SK-N-SH (cell line): ENCODE results near the gene TLCD5. TPM values are rescaled to one million over a fixed set of nuclear protein-coding genes. Genes with fewer than 3 reads are reported as not detected.

Source experiments
- CTCF ChIA-PET: fragments of 300-600, 350-600 bp; formaldehyde crosslinking; extraction: SDS; loops from one replicate; lab custom pipeline; 2021; lab: Yijun Ruan, JAX
- POLR2A ChIA-PET: fragments of 350-600 bp; sonication (Branson Sonifier 250); formaldehyde crosslinking; extraction: SDS; loops from one replicate; lab custom pipeline; 2020; ENCODE audit warnings: antibody characterized with exemption, inconsistent platforms; lab: Yijun Ruan, JAX
- DNase-seq: peaks from one replicate; pipeline ENCODE4 v3.0.0; 2012
- H2AFZ ChIP-seq: fragments of 200-600 bp; sonication (generic); 2 replicates; pipeline ENCODE4 v1.8.1; 2016; ENCODE audit warnings: antibody characterized with exemption, mild to moderate bottlenecking, low read depth
- H3F3A ChIP-seq: fragments of 200-600 bp; sonication (generic); replicated peaks from 2 replicates; pipeline ENCODE3; 2016; ENCODE audit warnings: antibody characterized with exemption, mild to moderate bottlenecking; ENCODE audit not compliant: insufficient read depth
- H3K27ac ChIP-seq, 2 experiments: fragments of 200-500 bp in 1 of 2; fragments of 200-600 bp in 1 of 2; sonication (Bioruptor generic) in 1 of 2; sonication (generic), shearing (Covaris generic) in 1 of 2; 2 replicates each; pipeline versions ENCODE4 v1.5.1 to v1.6.1; 2014 to 2016; ENCODE audit warnings: low read depth in 2 of 2, inconsistent platforms in 1 of 2, low read length in 1 of 2, mild to moderate bottlenecking in 1 of 2, mixed read lengths in 1 of 2
- H3K27me3 ChIP-seq: fragments of 200-600 bp; sonication (generic), shearing (Covaris generic); 2 replicates; pipeline ENCODE4 v1.6.1; 2016; ENCODE audit warnings: mixed run types; ENCODE audit not compliant: insufficient read depth
- H3K36me3 ChIP-seq, 2 experiments: fragments of 200-500 bp in 1 of 2; fragments of 200-600 bp in 1 of 2; sonication (Bioruptor generic) in 1 of 2; sonication (generic) in 1 of 2; replicated peaks in 1 of 2; 2 replicates each; pipeline versions ENCODE3 to v1.5.1; 2014 to 2016; ENCODE audit warnings: low read length in 1 of 2, mild to moderate bottlenecking in 1 of 2; ENCODE audit not compliant: insufficient read depth in 2 of 2, control insufficient read depth in 1 of 2
- H3K4me1 ChIP-seq, 2 experiments: fragments of 200-500 bp in 1 of 2; fragments of 200-600 bp in 1 of 2; sonication (Bioruptor generic) in 1 of 2; sonication (generic), shearing (Covaris generic) in 1 of 2; 2 replicates each; pipeline versions ENCODE4 v1.5.1 to v1.6.1; 2014 to 2016; ENCODE audit warnings: low read depth in 1 of 2, low read length in 1 of 2, mixed run types in 1 of 2; ENCODE audit not compliant: insufficient read depth in 2 of 2, control insufficient read depth in 1 of 2
- H3K4me2 ChIP-seq: fragments of 200-600 bp; sonication (generic), shearing (Covaris generic); 2 replicates; pipeline ENCODE4 v1.6.1; 2017; ENCODE audit warnings: mixed run types
- H3K4me3 ChIP-seq, 2 experiments: fragments of 200-500 bp in 1 of 2; fragments of 200-600 bp in 1 of 2; sonication (Bioruptor generic) in 1 of 2; sonication (generic), shearing (Covaris generic) in 1 of 2; 2 replicates each; pipeline versions ENCODE4 v1.5.1 to v1.8.1; 2014 to 2016; ENCODE audit warnings: low read depth in 2 of 2, inconsistent platforms in 1 of 2, low read length in 1 of 2, mild to moderate bottlenecking in 1 of 2, mixed read lengths in 1 of 2, moderate library complexity in 1 of 2
- H3K79me2 ChIP-seq: fragments of 200-600 bp; sonication (generic); 2 replicates; pipeline ENCODE4 v1.8.1; 2017; ENCODE audit warnings: mild to moderate bottlenecking; ENCODE audit not compliant: insufficient read depth
- H3K9ac ChIP-seq: fragments of 200-600 bp; sonication (generic); 2 replicates; pipeline ENCODE4 v1.6.1; 2017; ENCODE audit warnings: mixed run types
- H3K9me2 ChIP-seq: fragments of 200-600 bp; sonication (generic); 2 replicates; pipeline ENCODE4 v1.6.1; 2017; ENCODE audit warnings: mixed run types
- H3K9me3 ChIP-seq: fragments of 200-600 bp; sonication (generic); 2 replicates; pipeline ENCODE4 v1.6.1; 2017; ENCODE audit warnings: mixed run types, mild to moderate bottlenecking, moderate library complexity
- H4K20me1 ChIP-seq: fragments of 200-600 bp; sonication (generic); 2 replicates; pipeline ENCODE4 v1.6.1; 2017; ENCODE audit warnings: mild to moderate bottlenecking, mixed run types; ENCODE audit not compliant: insufficient read depth
- CHD2 ChIP-seq: fragments of 150-350 bp; IDR thresholded peaks from 2 replicates; pipeline ENCODE4 v1.6.1; 2018; ENCODE audit warnings: low read length; ENCODE audit not compliant: partially characterized antibody
- EP300 ChIP-seq, 2 experiments: IDR thresholded peaks; 2 replicates each; pipeline versions ENCODE4 v1.4.0 to v1.6.1; 2012; ENCODE audit warnings: borderline replicate concordance in 1 of 2, low read depth in 1 of 2, low read length in 1 of 2
- FOXJ3 ChIP-seq: sonication (generic); formaldehyde crosslinking; IDR thresholded peaks from 2 replicates; pipeline ENCODE4 v1.5.1; 2020; ENCODE audit warnings: mild to moderate bottlenecking, missing genetic modification reagents
- GABPA ChIP-seq: IDR thresholded peaks from 2 replicates; pipeline ENCODE4 v1.4.0; 2012; ENCODE audit warnings: low read depth, mild to moderate bottlenecking
- JUND ChIP-seq: IDR thresholded peaks from 2 replicates; pipeline ENCODE4 v1.4.0; 2012
- MEF2A ChIP-seq: IDR thresholded peaks from 2 replicates; pipeline ENCODE4 v1.4.0; 2012; ENCODE audit warnings: low read depth, borderline replicate concordance
- MXI1 ChIP-seq: IDR thresholded peaks from 2 replicates; pipeline ENCODE4 v1.6.1; 2012; ENCODE audit warnings: mild to moderate bottlenecking, low read depth, low read length, improper control_type of control experiment
- NFIC ChIP-seq: IDR thresholded peaks from 2 replicates; pipeline ENCODE4 v1.4.0; 2012; ENCODE audit warnings: borderline replicate concordance
- NRF1 ChIP-seq: IDR thresholded peaks from 2 replicates; pipeline ENCODE4 v1.6.1; 2012; ENCODE audit warnings: low read depth, mild to moderate bottlenecking, low read length
- RAD21 ChIP-seq: IDR thresholded peaks from 2 replicates; pipeline ENCODE4 v1.6.1; 2012; ENCODE audit warnings: mild to moderate bottlenecking, low read length
- RXRA ChIP-seq: IDR thresholded peaks from 2 replicates; pipeline ENCODE4 v1.4.0; 2012; ENCODE audit warnings: low read depth, mild to moderate bottlenecking, borderline replicate concordance
- SMC3 ChIP-seq: IDR thresholded peaks from 2 replicates; pipeline ENCODE4 v1.6.1; 2012; ENCODE audit warnings: low read depth, low read length, improper control_type of control experiment
- polyA plus RNA-seq, 3 experiments: library from polyadenylated mRNA; depleted of rRNA; stranded (reverse); fragments of >200 nt; gene quantifications; 2 replicates each; pipeline ENCODE4 v1.2.3, GENCODE V29; 2012
- TF ChIP-seq, protein P1 (sequence below): IDR thresholded peaks from 2 replicates; pipeline ENCODE4 v1.4.0; 2012; ENCODE audit warnings: low read depth
- TF ChIP-seq, protein P2 (sequence below): IDR thresholded peaks from 2 replicates; pipeline ENCODE4; 2012
- TF ChIP-seq, protein P3 (sequence below): fragments of 200-600 bp; sonication (generic); IDR thresholded peaks from 2 replicates; pipeline ENCODE4 v1.6.1; 2017; ENCODE audit warnings: antibody characterized with exemption, mild to moderate bottlenecking, moderate library complexity
- TF ChIP-seq, protein P4 (sequence below): IDR thresholded peaks from 2 replicates; pipeline ENCODE4 v1.4.0; 2012; ENCODE audit warnings: low read depth, borderline replicate concordance
- TF ChIP-seq, protein P5 (sequence below): IDR thresholded peaks from 2 replicates; pipeline ENCODE4 v1.6.1; 2012; ENCODE audit warnings: mild to moderate bottlenecking, low read depth, low read length, moderate library complexity
- TF ChIP-seq, protein P6 (sequence below): fragments of 150-350 bp; IDR thresholded peaks from 2 replicates; pipeline ENCODE4 v1.6.1; 2017; ENCODE audit warnings: antibody characterized with exemption, low read length, low read depth, borderline replicate concordance

TLCD5 gene
- polyA plus RNA-seq, 1 of the 3 experiments (the other 2 are of a cell fraction) = 12.7 TPM

DNA sequence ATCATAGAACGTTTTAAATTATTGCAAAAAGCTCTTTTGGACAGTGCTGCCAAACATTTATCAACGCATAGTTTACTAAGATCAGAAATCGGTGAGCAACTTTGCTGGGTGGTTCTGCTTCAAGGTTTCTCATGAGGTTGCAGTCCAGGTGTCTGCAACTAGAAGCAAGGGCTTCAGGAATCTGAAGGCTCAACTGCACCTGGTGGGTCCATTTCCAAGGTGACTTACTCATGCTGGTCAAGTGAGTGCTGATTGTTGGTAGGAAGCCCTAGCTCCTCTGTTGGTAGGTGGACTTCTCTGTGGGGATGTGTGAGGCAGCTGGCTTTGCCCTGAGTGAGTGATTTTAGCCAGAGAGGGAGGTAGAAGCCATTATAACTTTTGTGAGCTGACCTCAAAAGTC is 33.6 kb downstream of the TLCD5 start (continued):
- no peak for TF ChIP-seq SMC3
- TF ChIP-seq, all 33 proteins: peak for 0

DNA sequence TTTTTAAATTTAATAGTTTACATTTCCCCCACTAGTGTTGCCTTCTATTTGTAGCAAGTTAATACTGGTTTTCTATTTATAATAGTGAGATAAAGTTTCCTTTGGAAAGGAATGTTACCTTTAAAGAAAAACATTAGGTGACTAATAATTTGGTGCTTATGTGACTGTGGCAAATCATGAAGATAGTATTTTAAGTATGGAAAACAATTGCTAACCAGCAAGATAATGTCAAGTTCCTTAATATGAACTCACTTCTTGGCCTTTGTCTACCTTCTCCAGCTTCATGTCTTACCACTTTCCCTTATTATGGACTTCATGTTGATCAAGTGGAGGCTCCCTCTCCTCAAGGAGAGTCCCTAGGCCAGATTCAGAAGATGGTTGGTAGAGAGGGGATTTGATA is 38.3 kb downstream of the TLCD5 start:
- peaks cover 0 to 14% of the 10 kb centered on the region in 2 experiments; a peak in 1 of 4 replicates for H3K4me1 ChIP-seq
- H3K9me2 ChIP-seq = no peaks in the 10 kb centered on the region
- ChIA-PET CTCF (no interaction called here), POLR2A (interaction anchor here (0.6 kb wide), 1 partner anchor 241 kb away, joined by 4 read pairs; no protein-coding TSS in a partner anchor)
- H3K27ac ChIP-seq = peak overlapping the region in 1 of 2 experiments; percentile 33; a peak in 1 of 4 replicates
- no peaks in the 10 kb centered on the region for H3K9me3 ChIP-seq
- TF ChIP-seq JUND (no peak), MEF2A (no peak), FOXJ3 (CRISPR knock-in tag) (no peak), RAD21 (no peak), NRF1 (no peak), NFIC (no peak), RXRA (no peak), SMC3 (no peak), MXI1 (no peak), GABPA (no peak), CHD2 (no peak), EP300 (IDR thresholded peaks at IDR 0.05; ENCODE audit: borderline replicate concordance in 1 of 2, low read depth in 1 of 2, low read length in 1 of 2) (no peak)
- TF ChIP-seq, protein P1, sequence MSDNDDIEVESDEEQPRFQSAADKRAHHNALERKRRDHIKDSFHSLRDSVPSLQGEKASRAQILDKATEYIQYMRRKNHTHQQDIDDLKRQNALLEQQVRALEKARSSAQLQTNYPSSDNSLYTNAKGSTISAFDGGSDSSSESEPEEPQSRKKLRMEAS = no peak
- TF ChIP-seq, protein P2, sequence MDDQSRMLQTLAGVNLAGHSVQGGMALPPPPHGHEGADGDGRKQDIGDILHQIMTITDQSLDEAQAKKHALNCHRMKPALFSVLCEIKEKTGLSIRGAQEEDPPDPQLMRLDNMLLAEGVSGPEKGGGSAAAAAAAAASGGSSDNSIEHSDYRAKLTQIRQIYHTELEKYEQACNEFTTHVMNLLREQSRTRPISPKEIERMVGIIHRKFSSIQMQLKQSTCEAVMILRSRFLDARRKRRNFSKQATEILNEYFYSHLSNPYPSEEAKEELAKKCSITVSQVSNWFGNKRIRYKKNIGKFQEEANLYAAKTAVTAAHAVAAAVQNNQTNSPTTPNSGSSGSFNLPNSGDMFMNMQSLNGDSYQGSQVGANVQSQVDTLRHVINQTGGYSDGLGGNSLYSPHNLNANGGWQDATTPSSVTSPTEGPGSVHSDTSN = no peak
- TF ChIP-seq, protein P3, sequence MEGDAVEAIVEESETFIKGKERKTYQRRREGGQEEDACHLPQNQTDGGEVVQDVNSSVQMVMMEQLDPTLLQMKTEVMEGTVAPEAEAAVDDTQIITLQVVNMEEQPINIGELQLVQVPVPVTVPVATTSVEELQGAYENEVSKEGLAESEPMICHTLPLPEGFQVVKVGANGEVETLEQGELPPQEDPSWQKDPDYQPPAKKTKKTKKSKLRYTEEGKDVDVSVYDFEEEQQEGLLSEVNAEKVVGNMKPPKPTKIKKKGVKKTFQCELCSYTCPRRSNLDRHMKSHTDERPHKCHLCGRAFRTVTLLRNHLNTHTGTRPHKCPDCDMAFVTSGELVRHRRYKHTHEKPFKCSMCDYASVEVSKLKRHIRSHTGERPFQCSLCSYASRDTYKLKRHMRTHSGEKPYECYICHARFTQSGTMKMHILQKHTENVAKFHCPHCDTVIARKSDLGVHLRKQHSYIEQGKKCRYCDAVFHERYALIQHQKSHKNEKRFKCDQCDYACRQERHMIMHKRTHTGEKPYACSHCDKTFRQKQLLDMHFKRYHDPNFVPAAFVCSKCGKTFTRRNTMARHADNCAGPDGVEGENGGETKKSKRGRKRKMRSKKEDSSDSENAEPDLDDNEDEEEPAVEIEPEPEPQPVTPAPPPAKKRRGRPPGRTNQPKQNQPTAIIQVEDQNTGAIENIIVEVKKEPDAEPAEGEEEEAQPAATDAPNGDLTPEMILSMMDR = no peak
- TF ChIP-seq, protein P4, sequence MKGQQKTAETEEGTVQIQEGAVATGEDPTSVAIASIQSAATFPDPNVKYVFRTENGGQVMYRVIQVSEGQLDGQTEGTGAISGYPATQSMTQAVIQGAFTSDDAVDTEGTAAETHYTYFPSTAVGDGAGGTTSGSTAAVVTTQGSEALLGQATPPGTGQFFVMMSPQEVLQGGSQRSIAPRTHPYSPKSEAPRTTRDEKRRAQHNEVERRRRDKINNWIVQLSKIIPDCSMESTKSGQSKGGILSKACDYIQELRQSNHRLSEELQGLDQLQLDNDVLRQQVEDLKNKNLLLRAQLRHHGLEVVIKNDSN = no peak
- TF ChIP-seq, protein P5, sequence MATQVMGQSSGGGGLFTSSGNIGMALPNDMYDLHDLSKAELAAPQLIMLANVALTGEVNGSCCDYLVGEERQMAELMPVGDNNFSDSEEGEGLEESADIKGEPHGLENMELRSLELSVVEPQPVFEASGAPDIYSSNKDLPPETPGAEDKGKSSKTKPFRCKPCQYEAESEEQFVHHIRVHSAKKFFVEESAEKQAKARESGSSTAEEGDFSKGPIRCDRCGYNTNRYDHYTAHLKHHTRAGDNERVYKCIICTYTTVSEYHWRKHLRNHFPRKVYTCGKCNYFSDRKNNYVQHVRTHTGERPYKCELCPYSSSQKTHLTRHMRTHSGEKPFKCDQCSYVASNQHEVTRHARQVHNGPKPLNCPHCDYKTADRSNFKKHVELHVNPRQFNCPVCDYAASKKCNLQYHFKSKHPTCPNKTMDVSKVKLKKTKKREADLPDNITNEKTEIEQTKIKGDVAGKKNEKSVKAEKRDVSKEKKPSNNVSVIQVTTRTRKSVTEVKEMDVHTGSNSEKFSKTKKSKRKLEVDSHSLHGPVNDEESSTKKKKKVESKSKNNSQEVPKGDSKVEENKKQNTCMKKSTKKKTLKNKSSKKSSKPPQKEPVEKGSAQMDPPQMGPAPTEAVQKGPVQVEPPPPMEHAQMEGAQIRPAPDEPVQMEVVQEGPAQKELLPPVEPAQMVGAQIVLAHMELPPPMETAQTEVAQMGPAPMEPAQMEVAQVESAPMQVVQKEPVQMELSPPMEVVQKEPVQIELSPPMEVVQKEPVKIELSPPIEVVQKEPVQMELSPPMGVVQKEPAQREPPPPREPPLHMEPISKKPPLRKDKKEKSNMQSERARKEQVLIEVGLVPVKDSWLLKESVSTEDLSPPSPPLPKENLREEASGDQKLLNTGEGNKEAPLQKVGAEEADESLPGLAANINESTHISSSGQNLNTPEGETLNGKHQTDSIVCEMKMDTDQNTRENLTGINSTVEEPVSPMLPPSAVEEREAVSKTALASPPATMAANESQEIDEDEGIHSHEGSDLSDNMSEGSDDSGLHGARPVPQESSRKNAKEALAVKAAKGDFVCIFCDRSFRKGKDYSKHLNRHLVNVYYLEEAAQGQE = no peak
- TF ChIP-seq, protein P6, sequence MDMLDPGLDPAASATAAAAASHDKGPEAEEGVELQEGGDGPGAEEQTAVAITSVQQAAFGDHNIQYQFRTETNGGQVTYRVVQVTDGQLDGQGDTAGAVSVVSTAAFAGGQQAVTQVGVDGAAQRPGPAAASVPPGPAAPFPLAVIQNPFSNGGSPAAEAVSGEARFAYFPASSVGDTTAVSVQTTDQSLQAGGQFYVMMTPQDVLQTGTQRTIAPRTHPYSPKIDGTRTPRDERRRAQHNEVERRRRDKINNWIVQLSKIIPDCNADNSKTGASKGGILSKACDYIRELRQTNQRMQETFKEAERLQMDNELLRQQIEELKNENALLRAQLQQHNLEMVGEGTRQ = no peak
- H3K4me3 ChIP-seq = no peak overlapping the region
- peaks cover 86% of the 10 kb centered on the region for H4K20me1 ChIP-seq
- peaks cover 9% of the 10 kb centered on the region for H3F3A ChIP-seq
- DNase-seq = no peak
- H3K79me2 ChIP-seq = peaks cover 98% of the 10 kb centered on the region
- no peak overlapping the region for H2AFZ ChIP-seq
- 0 out of 2 replicates have a peak overlapping the region, but pooled peaks have one; percentile 35 for H3K4me2 ChIP-seq
- H3K9ac ChIP-seq = no peak overlapping the region
- no peaks in the 10 kb centered on the region for H3K27me3 ChIP-seq
- no peaks in the 10 kb centered on the region for H3K36me3 ChIP-seq
